ENCODE results near the gene SLC25A33. TPM values are rescaled to one million over a fixed set of nuclear protein-coding genes. Genes with fewer than 3 reads are reported as not detected.

The SLC25A33 gene
- total and polyA plus RNA-seq, 4 experiments from 2014 or later = 2.5 to 5.4 (median 3.6) TPM

- Histone ChIP-seq H3K9me3 (ENCODE audit: control insufficient read depth in 1 of 2, low read length in 2 of 2) (no peaks in the 10 kb centered on the region), H3K4me3 (ENCODE audit: low read length in 2 of 2) (no peak overlapping the region), H3K36me3 (ENCODE audit: insufficient read depth, low read length) (peaks cover 6% of the 10 kb centered on the region), H3K27me3 (ENCODE audit: insufficient read depth, low read length) (no peaks in the 10 kb centered on the region), H3K4me1 (ENCODE audit: insufficient read depth, low read length) (no peaks in the 10 kb centered on the region), H3K27ac (ENCODE audit: low read depth, low read length) (no peak overlapping the region)
- ChIA-PET POLR2A (ENCODE audit: partially characterized antibody) (no interaction called here), CTCF (ENCODE audit: partially characterized antibody) (no interaction called here)
- intact Hi-C loops (cut with micrococcal nuclease) = no loop called here
- peaks cover 0 to 20% of the 10 kb centered on the region in 2 donors for H3K36me3 Mint-ChIP-seq
- H3K4me1 Mint-ChIP-seq = no peaks in the 10 kb centered on the region
- no peak overlapping the region for H3K27ac Mint-ChIP-seq
- no peaks in the 10 kb centered on the region for H3K27me3 Mint-ChIP-seq
- peak in 1 of 5 donors; percentile 25 for DNase-seq
- H3K9me3 Mint-ChIP-seq = no peaks in the 10 kb centered on the region
- no peak overlapping the region for H3K4me3 Mint-ChIP-seq
Measured at GRCh38 chr1:9601942-9602793, 62.9 kb downstream of the SLC25A33 start.

GRCh38 chr1:9602794-9603167 is 63.5 kb downstream of the SLC25A33 start:
- H3K9me3 ChIP-seq (ENCODE audit: control insufficient read depth in 1 of 2, low read length in 2 of 2) = no peaks in the 10 kb centered on the region
- no peak overlapping the region for H3K27ac ChIP-seq (ENCODE audit: low read depth, low read length)
- H3K4me1 ChIP-seq (ENCODE audit: insufficient read depth, low read length) = no peaks in the 10 kb centered on the region
- no peak overlapping the region for H3K27ac Mint-ChIP-seq
- DNase-seq = peak in 1 of 5 donors; percentile 20
- ChIA-PET POLR2A (ENCODE audit: partially characterized antibody) (no interaction called here), CTCF (ENCODE audit: partially characterized antibody) (no interaction called here)
- peaks cover 6% of the 10 kb centered on the region for H3K36me3 ChIP-seq (ENCODE audit: insufficient read depth, low read length)
- no peaks in the 10 kb centered on the region for H3K27me3 ChIP-seq (ENCODE audit: insufficient read depth, low read length)
- H3K36me3 Mint-ChIP-seq = peaks cover 0 to 23% of the 10 kb centered on the region in 2 donors
- no peak overlapping the region for H3K4me3 ChIP-seq (ENCODE audit: low read length in 2 of 2)
- H3K27me3 Mint-ChIP-seq = no peaks in the 10 kb centered on the region
- intact Hi-C loops (cut with micrococcal nuclease) = no loop called here
- H3K9me3 Mint-ChIP-seq = no peaks in the 10 kb centered on the region
- no peaks in the 10 kb centered on the region for H3K4me1 Mint-ChIP-seq
- H3K4me3 Mint-ChIP-seq = no peak overlapping the region

GRCh38 chr1:9603307-9603706 is 64.0 kb downstream of the SLC25A33 start:
- H3K4me3 ChIP-seq (ENCODE audit: low read length in 2 of 2) = no peak overlapping the region
- no peak overlapping the region for H3K27ac ChIP-seq (ENCODE audit: low read depth, low read length)
- no peaks in the 10 kb centered on the region for H3K9me3 ChIP-seq (ENCODE audit: control insufficient read depth in 1 of 2, low read length in 2 of 2)
- Mint-ChIP-seq H3K36me3 (peaks cover 0 to 23% of the 10 kb centered on the region in 2 donors), H3K4me3 (no peak overlapping the region), H3K4me1 (no peaks in the 10 kb centered on the region), H3K27me3 (no peaks in the 10 kb centered on the region), H3K9me3 (no peaks in the 10 kb centered on the region), H3K27ac (no peak overlapping the region)
- H3K36me3 ChIP-seq (ENCODE audit: insufficient read depth, low read length) = peaks cover 6% of the 10 kb centered on the region
- no peaks in the 10 kb centered on the region for H3K4me1 ChIP-seq (ENCODE audit: insufficient read depth, low read length)
- intact Hi-C loops (cut with micrococcal nuclease) = no loop called here
- peak in 1 of 5 donors; percentile 20 for DNase-seq
- ChIA-PET CTCF (ENCODE audit: partially characterized antibody) (no interaction called here), POLR2A (ENCODE audit: partially characterized antibody) (no interaction called here)
- no peaks in the 10 kb centered on the region for H3K27me3 ChIP-seq (ENCODE audit: insufficient read depth, low read length)

DNA sequence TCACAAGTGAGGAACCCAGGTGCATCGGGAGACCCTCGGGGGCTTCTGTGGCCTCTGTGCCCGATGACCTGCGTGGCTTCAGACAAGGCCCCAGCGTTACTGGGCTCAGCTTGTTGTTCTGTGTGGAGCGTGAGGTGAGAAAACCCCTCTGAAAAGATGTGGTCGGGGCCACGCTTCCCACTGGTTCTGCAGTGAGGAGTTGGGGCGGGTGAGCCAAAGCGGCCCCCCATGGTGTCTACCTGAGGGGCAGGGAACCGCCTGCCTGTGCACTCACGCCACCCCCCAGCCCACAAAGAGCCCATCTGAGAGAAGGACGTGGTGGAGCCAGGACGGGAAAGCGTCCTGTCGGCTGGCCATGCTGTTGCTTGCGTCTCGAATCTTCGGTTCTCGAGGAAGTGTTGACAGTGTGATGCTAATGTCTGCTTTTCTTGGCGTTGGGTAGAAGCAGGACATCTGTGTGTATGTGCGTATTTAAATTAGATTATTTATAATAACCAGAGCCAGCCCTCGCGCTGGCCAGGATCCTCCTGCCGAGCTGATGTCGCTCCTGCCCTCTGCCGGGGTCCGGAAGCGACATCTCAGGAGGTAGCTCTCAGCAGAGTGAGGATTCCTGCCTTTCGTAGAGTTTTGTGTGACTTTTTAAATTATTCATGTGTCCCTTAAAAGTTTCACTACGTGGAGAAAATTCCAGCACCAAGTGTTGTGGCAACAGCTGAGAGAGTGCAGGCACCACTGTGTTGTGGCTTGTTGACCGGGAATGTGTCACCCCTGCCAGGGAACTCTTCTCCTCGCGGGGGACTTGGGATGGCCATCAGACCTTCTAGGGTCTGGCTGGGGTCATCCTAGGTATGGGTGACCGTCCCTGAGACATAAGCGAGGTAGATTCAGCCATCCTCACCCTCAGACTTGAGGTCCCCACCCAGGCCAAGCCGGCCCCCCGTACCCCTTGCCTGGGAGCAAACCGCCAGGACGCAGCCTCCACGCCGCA is 64.8 kb downstream of the SLC25A33 start:
- peaks cover 0 to 23% of the 10 kb centered on the region in 2 donors for H3K36me3 Mint-ChIP-seq
- POLR2A ChIA-PET (ENCODE audit: partially characterized antibody) = no interaction called here
- H3K4me3 ChIP-seq (ENCODE audit: low read length in 2 of 2) = no peak overlapping the region

GRCh38 chr1:9604836-9605235 is 65.6 kb downstream of the SLC25A33 start:
- Histone ChIP-seq H3K27ac (ENCODE audit: low read depth, low read length) (no peak overlapping the region), H3K27me3 (ENCODE audit: insufficient read depth, low read length) (no peaks in the 10 kb centered on the region), H3K36me3 (ENCODE audit: insufficient read depth, low read length) (peaks cover 6% of the 10 kb centered on the region), H3K9me3 (ENCODE audit: control insufficient read depth in 1 of 2, low read length in 2 of 2) (no peaks in the 10 kb centered on the region), H3K4me3 (ENCODE audit: low read length in 2 of 2) (no peak overlapping the region), H3K4me1 (ENCODE audit: insufficient read depth, low read length) (no peaks in the 10 kb centered on the region)
- Mint-ChIP-seq H3K36me3 (peaks cover 0 to 25% of the 10 kb centered on the region in 2 donors), H3K4me1 (no peaks in the 10 kb centered on the region), H3K9me3 (no peaks in the 10 kb centered on the region), H3K4me3 (no peak overlapping the region), H3K27ac (peak overlapping the region in 2 of 7 donors; percentile 17 to 35), H3K27me3 (no peaks in the 10 kb centered on the region)
- ChIA-PET POLR2A (ENCODE audit: partially characterized antibody) (no interaction called here), CTCF (ENCODE audit: partially characterized antibody) (interaction anchor here (1.0 kb wide), 1 partner anchor 15 kb away, joined by 3 read pairs; no protein-coding TSS in a partner anchor)
- intact Hi-C loops (cut with micrococcal nuclease) = no loop called here
- DNase-seq = no peak

More for the DNA sequence above, 64.8 kb downstream of the SLC25A33 start:
- Histone ChIP-seq H3K4me1 (ENCODE audit: insufficient read depth, low read length) (no peaks in the 10 kb centered on the region), H3K9me3 (ENCODE audit: control insufficient read depth in 1 of 2, low read length in 2 of 2) (no peaks in the 10 kb centered on the region), H3K36me3 (ENCODE audit: insufficient read depth, low read length) (peaks cover 6% of the 10 kb centered on the region), H3K27ac (ENCODE audit: low read depth, low read length) (no peak overlapping the region), H3K27me3 (ENCODE audit: insufficient read depth, low read length) (no peaks in the 10 kb centered on the region)
- Mint-ChIP-seq H3K4me3 (no peak overlapping the region), H3K9me3 (no peaks in the 10 kb centered on the region), H3K4me1 (no peaks in the 10 kb centered on the region), H3K27me3 (no peaks in the 10 kb centered on the region), H3K27ac (peak overlapping the region in 3 of 7 donors; percentile 6 to 35 (median 17))
- intact Hi-C loops (cut with micrococcal nuclease) = no loop called here
- peak in 1 of 5 donors; percentile 30 for DNase-seq
- CTCF ChIA-PET (ENCODE audit: partially characterized antibody) = no interaction called here

DNA sequence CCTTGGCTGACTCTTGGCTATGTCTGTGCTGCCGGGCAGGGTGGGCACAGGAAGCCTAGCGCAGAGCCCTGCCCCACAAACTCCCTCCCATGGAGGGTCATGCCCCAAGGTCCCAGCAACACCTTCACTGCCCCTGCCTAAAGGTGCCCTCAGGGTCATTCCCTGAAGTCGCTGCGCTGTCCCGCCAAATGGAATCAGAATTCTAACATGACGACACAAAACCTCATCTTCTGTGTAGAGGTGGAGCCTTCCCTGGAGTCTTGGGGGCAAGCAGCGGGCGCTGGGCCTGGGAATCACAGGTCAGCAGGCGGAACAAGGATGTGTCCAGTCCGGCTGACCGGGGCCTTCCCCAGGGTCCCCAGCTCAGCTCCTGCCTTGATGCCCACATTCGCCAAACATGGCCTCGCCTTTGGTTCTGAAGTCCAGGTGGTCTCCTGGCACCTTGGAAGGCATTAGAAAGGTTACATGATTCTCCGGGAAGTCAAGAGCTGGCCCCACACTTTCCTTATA is 66.7 kb downstream of the SLC25A33 start:
- intact Hi-C loops (cut with micrococcal nuclease) = no loop called here
- no peaks in the 10 kb centered on the region for H3K4me1 Mint-ChIP-seq
- Histone ChIP-seq H3K36me3 (ENCODE audit: insufficient read depth, low read length) (no peaks in the 10 kb centered on the region), H3K4me3 (ENCODE audit: low read length in 2 of 2) (no peak overlapping the region), H3K27ac (ENCODE audit: low read depth, low read length) (no peak overlapping the region), H3K9me3 (ENCODE audit: control insufficient read depth in 1 of 2, low read length in 2 of 2) (no peaks in the 10 kb centered on the region), H3K27me3 (ENCODE audit: insufficient read depth, low read length) (no peaks in the 10 kb centered on the region), H3K4me1 (ENCODE audit: insufficient read depth, low read length) (no peaks in the 10 kb centered on the region)
- no peak for DNase-seq
- peaks cover 0 to 21% of the 10 kb centered on the region in 2 donors for H3K36me3 Mint-ChIP-seq
- H3K9me3 Mint-ChIP-seq = no peaks in the 10 kb centered on the region
- no peak overlapping the region for H3K4me3 Mint-ChIP-seq
- ChIA-PET POLR2A (ENCODE audit: partially characterized antibody) (no interaction called here), CTCF (ENCODE audit: partially characterized antibody) (interaction anchor here (1.0 to 3.4 kb wide), 2 partner anchors 10 to 16 kb away, joined by 3 to 9 read pairs; no protein-coding TSS in a partner anchor)
- H3K27me3 Mint-ChIP-seq = no peaks in the 10 kb centered on the region
- no peak overlapping the region for H3K27ac Mint-ChIP-seq

DNA sequence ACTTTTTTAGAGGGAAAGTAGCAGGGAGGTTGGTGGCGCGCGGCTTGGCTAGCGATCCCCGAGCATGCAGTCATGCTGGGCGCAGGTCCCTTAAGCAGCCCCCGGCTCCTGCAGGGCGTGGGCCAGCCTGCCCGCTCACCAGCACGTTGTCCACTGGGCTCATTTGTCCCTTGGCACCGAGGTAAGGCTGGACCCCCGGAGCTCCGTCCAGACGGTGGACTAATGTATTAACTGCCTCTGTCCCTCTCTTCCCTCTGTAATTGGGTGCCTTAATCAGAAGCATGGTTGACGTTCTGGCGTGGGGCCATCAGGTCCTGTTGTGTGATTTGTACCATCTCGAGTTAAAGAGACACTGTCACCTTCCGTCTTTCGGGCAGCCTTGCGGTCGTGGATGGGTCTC is 67.2 kb downstream of the SLC25A33 start:
- Histone ChIP-seq H3K27ac (ENCODE audit: low read depth, low read length) (no peak overlapping the region), H3K4me1 (ENCODE audit: insufficient read depth, low read length) (no peaks in the 10 kb centered on the region), H3K36me3 (ENCODE audit: insufficient read depth, low read length) (no peaks in the 10 kb centered on the region), H3K27me3 (ENCODE audit: insufficient read depth, low read length) (no peaks in the 10 kb centered on the region), H3K9me3 (ENCODE audit: control insufficient read depth in 1 of 2, low read length in 2 of 2) (no peaks in the 10 kb centered on the region), H3K4me3 (ENCODE audit: low read length in 2 of 2) (no peak overlapping the region)
- H3K4me3 Mint-ChIP-seq = no peak overlapping the region
- H3K27ac Mint-ChIP-seq = no peak overlapping the region
- intact Hi-C loops (cut with micrococcal nuclease) = no loop called here
- no peaks in the 10 kb centered on the region for H3K9me3 Mint-ChIP-seq
- ChIA-PET POLR2A (ENCODE audit: partially characterized antibody) (no interaction called here), CTCF (ENCODE audit: partially characterized antibody) (interaction anchor here (3.4 kb wide), 1 partner anchor 10 kb away, joined by 9 read pairs; no protein-coding TSS in a partner anchor)
- H3K36me3 Mint-ChIP-seq = peaks cover 0 to 21% of the 10 kb centered on the region in 2 donors
- DNase-seq = no peak
- H3K4me1 Mint-ChIP-seq = no peaks in the 10 kb centered on the region
- H3K27me3 Mint-ChIP-seq = no peaks in the 10 kb centered on the region
